ENCODE measurements around the gene HOXD4.

The HOXD4 gene

DNA sequence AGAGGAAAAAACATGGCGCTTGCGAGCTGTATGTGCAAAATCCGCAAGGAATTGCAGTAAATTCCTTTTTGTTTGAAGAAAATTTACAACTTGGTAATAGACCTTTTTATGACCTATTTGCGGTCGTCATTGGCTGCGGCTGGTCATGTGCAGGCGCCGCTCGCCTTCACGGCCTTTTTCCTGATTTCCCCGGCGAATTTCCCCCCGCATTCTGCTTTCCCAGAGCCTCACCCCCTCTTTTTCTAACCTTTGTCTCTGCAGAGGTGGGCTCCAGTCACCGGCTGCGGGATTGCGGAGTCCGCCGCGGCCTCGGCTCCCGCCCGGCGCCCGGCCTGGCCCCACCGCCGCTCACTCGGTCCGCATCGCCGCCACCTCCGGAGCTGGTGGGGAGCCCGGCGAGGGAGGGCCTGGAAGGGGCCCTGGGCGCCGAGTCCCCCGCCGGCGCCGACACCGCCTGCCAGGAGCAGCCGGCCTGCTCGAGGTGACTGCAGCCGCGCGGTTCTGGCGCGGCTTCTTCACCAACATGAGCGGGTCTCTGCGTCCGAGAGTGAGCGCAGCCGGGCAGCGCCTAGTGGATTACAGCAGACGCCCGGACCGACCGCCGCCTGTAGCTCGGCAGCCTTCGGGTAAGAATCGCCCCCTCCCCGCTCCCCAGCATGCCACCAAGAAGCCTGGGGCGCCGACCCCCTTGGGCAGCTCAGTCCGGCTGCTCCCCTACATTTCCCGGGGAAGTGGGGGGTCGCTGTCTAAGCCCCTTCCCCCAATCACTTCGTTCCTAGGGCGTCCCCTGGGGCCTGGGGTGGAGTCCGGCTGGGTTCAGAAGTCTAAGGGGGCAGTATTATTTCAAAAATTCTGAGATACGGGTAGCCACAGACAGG lies 14.7 kb upstream of the HOXD4 start:
- TF ChIP-seq, protein P1, sequence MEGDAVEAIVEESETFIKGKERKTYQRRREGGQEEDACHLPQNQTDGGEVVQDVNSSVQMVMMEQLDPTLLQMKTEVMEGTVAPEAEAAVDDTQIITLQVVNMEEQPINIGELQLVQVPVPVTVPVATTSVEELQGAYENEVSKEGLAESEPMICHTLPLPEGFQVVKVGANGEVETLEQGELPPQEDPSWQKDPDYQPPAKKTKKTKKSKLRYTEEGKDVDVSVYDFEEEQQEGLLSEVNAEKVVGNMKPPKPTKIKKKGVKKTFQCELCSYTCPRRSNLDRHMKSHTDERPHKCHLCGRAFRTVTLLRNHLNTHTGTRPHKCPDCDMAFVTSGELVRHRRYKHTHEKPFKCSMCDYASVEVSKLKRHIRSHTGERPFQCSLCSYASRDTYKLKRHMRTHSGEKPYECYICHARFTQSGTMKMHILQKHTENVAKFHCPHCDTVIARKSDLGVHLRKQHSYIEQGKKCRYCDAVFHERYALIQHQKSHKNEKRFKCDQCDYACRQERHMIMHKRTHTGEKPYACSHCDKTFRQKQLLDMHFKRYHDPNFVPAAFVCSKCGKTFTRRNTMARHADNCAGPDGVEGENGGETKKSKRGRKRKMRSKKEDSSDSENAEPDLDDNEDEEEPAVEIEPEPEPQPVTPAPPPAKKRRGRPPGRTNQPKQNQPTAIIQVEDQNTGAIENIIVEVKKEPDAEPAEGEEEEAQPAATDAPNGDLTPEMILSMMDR (IDR thresholded peaks at IDR 0.05; ENCODE audit: extremely low read depth, insufficient read depth, missing control alignments): no peak
- no peak for DNase-seq (ENCODE audit: low spot score)
- in situ Hi-C loops (cut with MboI; ENCODE audit: low pct_unique_long_range_greater_than_20kb, low sequenced_read_pairs, unreplicated experiment): loop anchor here (5.0 kb wide), 1 partner anchor 501 kb away; no protein-coding TSS in a partner anchor

DNA sequence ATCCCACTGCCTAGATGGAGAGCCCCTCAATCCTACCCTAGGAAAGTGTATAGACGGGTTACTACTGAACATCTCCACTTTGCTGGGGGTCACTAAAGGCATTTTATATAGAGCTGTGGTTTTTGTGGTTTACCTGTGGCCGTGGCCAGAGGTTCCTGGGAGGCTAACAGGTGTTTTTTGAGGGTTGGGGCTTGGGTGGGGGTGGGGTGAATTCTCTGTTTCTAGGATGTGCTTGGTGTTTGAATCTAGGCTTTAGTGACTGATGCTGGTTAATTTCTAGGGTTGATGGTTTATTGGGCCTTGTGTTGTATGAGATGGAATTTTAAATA lies 14.1 kb upstream of the HOXD4 start:
- TF ChIP-seq, protein P1 (IDR thresholded peaks at IDR 0.05; ENCODE audit: extremely low read depth, insufficient read depth, missing control alignments): no peak
- in situ Hi-C loops (cut with MboI; ENCODE audit: low pct_unique_long_range_greater_than_20kb, low sequenced_read_pairs, unreplicated experiment): loop anchor here (5.0 kb wide), 1 partner anchor 500 kb away; no protein-coding TSS in a partner anchor
- no peak for DNase-seq (ENCODE audit: low spot score)

GRCh38 chr2:176137906-176138305 lies 13.4 kb upstream of the HOXD4 start:
- TF ChIP-seq, protein P1 (IDR thresholded peaks at IDR 0.05; ENCODE audit: extremely low read depth, insufficient read depth, missing control alignments): no peak
- in situ Hi-C loops (cut with MboI; ENCODE audit: low pct_unique_long_range_greater_than_20kb, low sequenced_read_pairs, unreplicated experiment): loop anchor here (5.0 kb wide), 1 partner anchor 499 kb away; no protein-coding TSS in a partner anchor
- DNase-seq (ENCODE audit: low spot score): no peak

GRCh38 chr2:176138526-176138922 lies 12.8 kb upstream of the HOXD4 start:
- DNase-seq (ENCODE audit: low spot score): no peak
- in situ Hi-C loops (cut with MboI; ENCODE audit: low pct_unique_long_range_greater_than_20kb, low sequenced_read_pairs, unreplicated experiment): loop anchor here (5.0 kb wide), 1 partner anchor 499 kb away; no protein-coding TSS in a partner anchor
- TF ChIP-seq, protein P1 (IDR thresholded peaks at IDR 0.05; ENCODE audit: extremely low read depth, insufficient read depth, missing control alignments): no peak

GRCh38 chr2:176138923-176139660 lies 12.3 kb upstream of the HOXD4 start:
- in situ Hi-C loops (cut with MboI; ENCODE audit: low pct_unique_long_range_greater_than_20kb, low sequenced_read_pairs, unreplicated experiment): loop anchor here (5.0 kb wide), 1 partner anchor 498 kb away; no protein-coding TSS in a partner anchor
- TF ChIP-seq, protein P1 (IDR thresholded peaks at IDR 0.05; ENCODE audit: extremely low read depth, insufficient read depth, missing control alignments): no peak
- no peak for DNase-seq (ENCODE audit: low spot score)

DNA sequence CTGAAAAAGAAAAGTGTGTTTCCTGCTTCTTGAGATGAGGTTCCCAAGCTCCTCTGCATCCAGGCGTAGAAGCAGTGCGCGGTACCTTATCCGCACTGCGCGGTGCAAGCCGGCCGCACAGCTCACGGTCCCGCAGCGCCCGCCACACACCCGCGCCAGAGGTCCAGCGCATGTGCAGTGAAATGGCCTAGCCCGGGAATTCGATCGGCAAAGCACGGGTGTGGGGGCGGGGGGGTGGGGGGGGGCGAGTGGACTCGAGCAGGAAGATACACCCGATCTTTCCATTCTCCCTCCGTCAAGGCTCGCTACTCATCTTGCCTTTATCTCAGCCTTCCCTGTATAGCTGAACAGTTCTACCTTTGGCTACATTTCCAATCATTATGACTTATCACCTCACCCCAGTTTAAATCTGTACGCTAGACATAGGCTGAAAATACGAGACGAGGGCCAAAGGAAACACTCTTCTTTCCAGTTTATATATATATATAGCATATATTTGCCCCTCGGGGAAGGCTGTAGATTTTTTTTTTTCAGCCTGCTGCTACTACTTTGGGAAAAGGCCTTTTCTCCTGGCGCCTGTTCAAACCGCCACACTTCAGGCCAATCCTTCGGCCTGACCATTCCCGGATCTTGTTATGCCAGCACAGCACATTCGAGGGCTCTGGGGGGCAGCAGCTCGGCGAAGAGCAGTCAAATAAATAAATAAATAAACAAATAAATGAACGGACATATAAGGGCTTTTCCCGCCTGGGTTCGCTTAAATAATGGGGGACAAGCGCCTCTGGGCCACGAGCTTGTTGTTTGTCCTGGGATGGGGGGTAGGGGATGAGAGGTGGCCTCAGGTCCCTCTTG lies 11.5 kb upstream of the HOXD4 start:
- TF ChIP-seq, protein P1 (IDR thresholded peaks at IDR 0.05; ENCODE audit: extremely low read depth, insufficient read depth, missing control alignments): no peak
- DNase-seq (ENCODE audit: low spot score): no peak
- in situ Hi-C loops (cut with MboI; ENCODE audit: low pct_unique_long_range_greater_than_20kb, low sequenced_read_pairs, unreplicated experiment): loop anchor here (5.0 to 10.0 kb wide), 2 partner anchors 315 to 497 kb away; no protein-coding TSS in a partner anchor
